SK-N-SH treated with all-trans-retinoic acid at 6 μM for 48 hours (cell line): ENCODE data around the gene NUCB1.
"Not testable (repeated sequence)": the region's sequence is repeated elsewhere in the genome, so short reads cannot be mapped to it uniquely, and the experiment has no call there.

ENCODE experiments used
- ARNTL ChIP-seq: fragments of 450-650 bp; formaldehyde crosslinking; IDR thresholded peaks from 2 replicates; pipeline ENCODE4 v1.5.0; 2020; ENCODE audit warnings: low read depth, mild to moderate bottlenecking, moderate library complexity, borderline replicate concordance
- ESRRG ChIP-seq: fragments of 250-450 bp; sonication (Bioruptor Pico); IDR thresholded peaks from 2 replicates; pipeline ENCODE4 v1.6.1; 2021; ENCODE audit warnings: mild to moderate bottlenecking
- ISL1 ChIP-seq: fragments of 250-450 bp; sonication (Bioruptor Pico); IDR thresholded peaks from 2 replicates; pipeline ENCODE4 v2.1.2; 2022; ENCODE audit warnings: mild to moderate bottlenecking, moderate library complexity
- OSR1 ChIP-seq: fragments of 250-450 bp; sonication (Bioruptor Pico); IDR thresholded peaks from 2 replicates; pipeline ENCODE4 v1.8.0; 2022; ENCODE audit warnings: moderate library complexity, mild to moderate bottlenecking, inconsistent platforms
- RARB ChIP-seq: fragments of 250-450 bp; sonication (Bioruptor Pico); IDR thresholded peaks from 2 replicates; pipeline ENCODE4 v1.8.0; 2021; ENCODE audit warnings: mild to moderate bottlenecking, moderate library complexity
- TCF4 ChIP-seq: fragments of 250-450 bp; sonication (Bioruptor Pico); IDR thresholded peaks from 2 replicates; pipeline ENCODE4 v1.8.0; 2021; ENCODE audit warnings: mild to moderate bottlenecking, moderate library complexity, borderline replicate concordance
- ZC3H10 ChIP-seq: fragments of 250-450 bp; sonication (Bioruptor Pico); IDR thresholded peaks from 2 replicates; pipeline ENCODE4 v1.5.1; 2021; ENCODE audit warnings: mild to moderate bottlenecking, moderate library complexity
- TF ChIP-seq, protein P1 (sequence below): fragments of 250-450 bp; sonication (Bioruptor Pico); IDR thresholded peaks from 2 replicates; pipeline ENCODE4 v1.8.0; 2020; ENCODE audit warnings: mild to moderate bottlenecking, moderate library complexity, borderline replicate concordance

DNA sequence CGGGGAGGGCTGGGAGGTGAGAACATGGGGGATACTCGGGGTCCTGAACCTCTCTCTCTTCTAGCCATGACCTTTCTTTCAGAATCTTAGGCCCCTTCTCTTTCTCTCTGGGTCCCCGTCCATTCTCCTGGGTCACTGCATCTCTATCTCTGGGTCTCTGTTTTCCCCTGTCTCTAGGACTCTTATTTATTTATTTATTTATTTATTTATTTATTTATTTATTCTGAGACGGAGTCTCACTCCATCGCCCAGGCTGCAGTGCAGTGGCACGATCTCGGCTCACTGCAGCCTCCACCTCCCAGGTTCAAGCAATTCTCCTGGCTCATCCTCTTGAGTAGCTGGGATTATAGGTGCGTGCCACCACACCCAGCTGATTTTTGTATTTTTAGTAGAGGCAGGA lies 19.2 kb downstream of the NUCB1 start:
- TF ChIP-seq ARNTL; ZC3H10; OSR1 (CRISPR knock-in tag); RARB (CRISPR knock-in tag); TCF4 (CRISPR knock-in tag); ISL1 (CRISPR knock-in tag); ESRRG (CRISPR knock-in tag): not testable (repeated sequence)
- TF ChIP-seq, protein P1, sequence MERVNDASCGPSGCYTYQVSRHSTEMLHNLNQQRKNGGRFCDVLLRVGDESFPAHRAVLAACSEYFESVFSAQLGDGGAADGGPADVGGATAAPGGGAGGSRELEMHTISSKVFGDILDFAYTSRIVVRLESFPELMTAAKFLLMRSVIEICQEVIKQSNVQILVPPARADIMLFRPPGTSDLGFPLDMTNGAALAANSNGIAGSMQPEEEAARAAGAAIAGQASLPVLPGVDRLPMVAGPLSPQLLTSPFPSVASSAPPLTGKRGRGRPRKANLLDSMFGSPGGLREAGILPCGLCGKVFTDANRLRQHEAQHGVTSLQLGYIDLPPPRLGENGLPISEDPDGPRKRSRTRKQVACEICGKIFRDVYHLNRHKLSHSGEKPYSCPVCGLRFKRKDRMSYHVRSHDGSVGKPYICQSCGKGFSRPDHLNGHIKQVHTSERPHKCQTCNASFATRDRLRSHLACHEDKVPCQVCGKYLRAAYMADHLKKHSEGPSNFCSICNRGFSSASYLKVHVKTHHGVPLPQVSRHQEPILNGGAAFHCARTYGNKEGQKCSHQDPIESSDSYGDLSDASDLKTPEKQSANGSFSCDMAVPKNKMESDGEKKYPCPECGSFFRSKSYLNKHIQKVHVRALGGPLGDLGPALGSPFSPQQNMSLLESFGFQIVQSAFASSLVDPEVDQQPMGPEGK = not testable (repeated sequence)
